HG03039 (cell line): ENCODE data around the gene RPA1.

ENCODE experiments used
- ATAC-seq: cut with Tn5 transposase; IDR thresholded peaks from one replicate; pipeline ENCODE4 v1.9.1; 2021; ENCODE audit warnings: mild to moderate bottlenecking, moderate library complexity; ENCODE audit not compliant: unreplicated experiment

RPA1 gene

GRCh38 chr17:1907216-1907631, 77.4 kb downstream of the RPA1 start:
- ATAC-seq: no peak

GRCh38 chr17:1907909-1908698, 78.3 kb downstream of the RPA1 start:
- ATAC-seq: no peak

GRCh38 chr17:1908699-1909309, 79.0 kb downstream of the RPA1 start:
- no peak for ATAC-seq

GRCh38 chr17:1909985-1910384, 80.2 kb downstream of the RPA1 start:
- ATAC-seq: no peak

- ATAC-seq: no peak
Measured at GRCh38 chr17:1912146-1912545, 82.3 kb downstream of the RPA1 start.

- ATAC-seq: no peak
Measured at GRCh38 chr17:1913702-1914101, 83.9 kb downstream of the RPA1 start.

- no peak for ATAC-seq
Measured at GRCh38 chr17:1914661-1915083, 84.9 kb downstream of the RPA1 start.

GRCh38 chr17:1915889-1916288, 86.1 kb downstream of the RPA1 start:
- no peak for ATAC-seq

- ATAC-seq: no peak
Measured at GRCh38 chr17:1916316-1916715, 86.5 kb downstream of the RPA1 start.

GRCh38 chr17:1916963-1917715, 87.3 kb downstream of the RPA1 start:
- ATAC-seq: no peak

GRCh38 chr17:1918346-1919162, 88.7 kb downstream of the RPA1 start:
- no peak for ATAC-seq

- ATAC-seq: no peak
Measured at GRCh38 chr17:1919201-1919600, 89.4 kb downstream of the RPA1 start.

GRCh38 chr17:1920948-1921351, 91.1 kb downstream of the RPA1 start:
- ATAC-seq: no peak

- ATAC-seq: no peak
Measured at GRCh38 chr17:1928976-1929375, 99.2 kb downstream of the RPA1 start.

- no peak for ATAC-seq
Measured at GRCh38 chr17:1930337-1930645, 100.5 kb downstream of the RPA1 start.

- ATAC-seq: no peak
Measured at GRCh38 chr17:1931844-1932579, 102.2 kb downstream of the RPA1 start.

- ATAC-seq: no peak
Measured at GRCh38 chr17:1933875-1934715, 104.3 kb downstream of the RPA1 start.

GRCh38 chr17:1934901-1935300, 105.1 kb downstream of the RPA1 start:
- ATAC-seq: no peak

GRCh38 chr17:1936766-1937165, 107.0 kb downstream of the RPA1 start:
- ATAC-seq: no peak

GRCh38 chr17:1937461-1937860, 107.7 kb downstream of the RPA1 start:
- no peak for ATAC-seq
